GM21619 (cell line): Measurements from ENCODE around the gene NPAS1.
"Not testable (repeated sequence)": the region's sequence is repeated elsewhere in the genome, so short reads cannot be mapped to it uniquely, and the experiment has no call there.

ENCODE experiments used
- ATAC-seq: cut with Tn5 transposase; IDR thresholded peaks from one replicate; pipeline ENCODE4 v1.9.1; 2021; ENCODE audit not compliant: unreplicated experiment

The NPAS1 gene

GRCh38 chr19:46990991-46991676, 28.5 kb upstream of the NPAS1 start:
- ATAC-seq, result no peak

GRCh38 chr19:46992699-46993535, 26.7 kb upstream of the NPAS1 start:
- ATAC-seq, result no peak

- no peak for ATAC-seq
These were observed 26.0 kb upstream of the NPAS1 start for GRCh38 chr19:46993622-46994021.

GRCh38 chr19:46994141-46994686, 25.4 kb upstream of the NPAS1 start:
- no peak for ATAC-seq

GRCh38 chr19:46995492-46995891, 24.1 kb upstream of the NPAS1 start:
- ATAC-seq, result no peak

- no peak for ATAC-seq
These were observed 21.1 kb upstream of the NPAS1 start for GRCh38 chr19:46998445-46999125.

GRCh38 chr19:46999377-46999776, 20.3 kb upstream of the NPAS1 start:
- ATAC-seq, result no peak

- ATAC-seq, result no peak
These were observed 19.8 kb upstream of the NPAS1 start for GRCh38 chr19:46999878-47000277.

GRCh38 chr19:47000373-47000772, 19.3 kb upstream of the NPAS1 start:
- no peak for ATAC-seq

- no peak for ATAC-seq
These were observed 18.1 kb upstream of the NPAS1 start for GRCh38 chr19:47001584-47001983.

- no peak for ATAC-seq
These were observed 17.4 kb upstream of the NPAS1 start for GRCh38 chr19:47002106-47002766.

GRCh38 chr19:47002853-47003610, 16.6 kb upstream of the NPAS1 start:
- ATAC-seq, result no peak

GRCh38 chr19:47003611-47004465, 15.8 kb upstream of the NPAS1 start:
- no peak for ATAC-seq

- no peak for ATAC-seq
These were observed 14.4 kb upstream of the NPAS1 start for GRCh38 chr19:47005164-47005641.

- ATAC-seq, result no peak
These were observed 13.8 kb upstream of the NPAS1 start for GRCh38 chr19:47005873-47006272.

GRCh38 chr19:47006496-47006895, 13.1 kb upstream of the NPAS1 start:
- ATAC-seq, result no peak

- ATAC-seq, result not testable (repeated sequence)
These were observed 9.1 kb upstream of the NPAS1 start for GRCh38 chr19:47010549-47010948.

- no peak for ATAC-seq
These were observed 7.0 kb upstream of the NPAS1 start for GRCh38 chr19:47012617-47013016.

GRCh38 chr19:47013041-47013517, 6.6 kb upstream of the NPAS1 start:
- ATAC-seq, result no peak
